GM18909 (cell line): ENCODE measurements around the gene DISC1.

Experiments used
- ATAC-seq: cut with Tn5 transposase; IDR thresholded peaks from one replicate; pipeline ENCODE4 v1.9.1; 2021; ENCODE audit warnings: mild to moderate bottlenecking; ENCODE audit not compliant: unreplicated experiment, poor library complexity

The DISC1 gene

DNA sequence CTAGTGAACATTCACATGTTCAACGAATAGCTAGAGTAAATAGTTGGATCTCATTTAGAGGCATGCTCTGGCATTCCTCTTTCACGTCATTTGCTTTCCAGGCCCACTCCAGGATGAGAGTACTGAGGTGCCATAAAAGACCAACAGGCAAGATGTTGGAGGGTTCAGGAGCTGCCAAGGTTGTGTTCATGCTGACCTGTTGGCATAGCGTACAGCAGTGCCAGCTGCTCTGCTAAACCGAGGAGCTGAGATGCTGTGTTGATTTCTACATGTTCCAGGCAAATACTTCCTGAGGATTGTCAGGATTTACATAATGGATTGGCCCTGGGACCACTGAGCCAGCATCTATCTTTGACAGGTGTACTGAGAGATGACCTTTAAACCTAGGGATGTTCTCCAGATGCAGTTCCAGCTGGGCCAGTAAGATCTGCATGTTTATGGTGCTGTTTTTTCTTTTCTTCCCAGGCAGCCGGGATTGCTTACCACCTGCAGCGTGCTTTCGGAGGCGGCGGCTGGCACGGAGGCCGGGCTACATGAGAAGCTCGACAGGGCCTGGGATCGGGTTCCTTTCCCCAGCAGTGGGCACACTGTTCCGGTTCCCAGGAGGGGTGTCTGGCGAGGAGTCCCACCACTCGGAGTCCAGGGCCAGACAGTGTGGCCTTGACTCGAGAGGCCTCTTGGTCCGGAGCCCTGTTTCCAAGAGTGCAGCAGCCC is 66.9 kb downstream of the DISC1 start:
- no peak for ATAC-seq

DNA sequence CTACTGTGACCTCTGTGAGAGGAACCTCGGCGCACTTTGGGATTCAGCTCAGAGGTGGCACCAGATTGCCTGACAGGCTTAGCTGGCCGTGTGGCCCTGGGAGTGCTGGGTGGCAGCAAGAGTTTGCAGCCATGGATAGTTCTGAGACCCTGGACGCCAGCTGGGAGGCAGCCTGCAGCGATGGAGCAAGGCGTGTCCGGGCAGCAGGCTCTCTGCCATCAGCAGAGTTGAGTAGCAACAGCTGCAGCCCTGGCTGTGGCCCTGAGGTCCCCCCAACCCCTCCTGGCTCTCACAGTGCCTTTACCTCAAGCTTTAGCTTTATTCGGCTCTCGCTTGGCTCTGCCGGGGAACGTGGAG is 67.5 kb downstream of the DISC1 start:
- ATAC-seq, result no peak

DNA sequence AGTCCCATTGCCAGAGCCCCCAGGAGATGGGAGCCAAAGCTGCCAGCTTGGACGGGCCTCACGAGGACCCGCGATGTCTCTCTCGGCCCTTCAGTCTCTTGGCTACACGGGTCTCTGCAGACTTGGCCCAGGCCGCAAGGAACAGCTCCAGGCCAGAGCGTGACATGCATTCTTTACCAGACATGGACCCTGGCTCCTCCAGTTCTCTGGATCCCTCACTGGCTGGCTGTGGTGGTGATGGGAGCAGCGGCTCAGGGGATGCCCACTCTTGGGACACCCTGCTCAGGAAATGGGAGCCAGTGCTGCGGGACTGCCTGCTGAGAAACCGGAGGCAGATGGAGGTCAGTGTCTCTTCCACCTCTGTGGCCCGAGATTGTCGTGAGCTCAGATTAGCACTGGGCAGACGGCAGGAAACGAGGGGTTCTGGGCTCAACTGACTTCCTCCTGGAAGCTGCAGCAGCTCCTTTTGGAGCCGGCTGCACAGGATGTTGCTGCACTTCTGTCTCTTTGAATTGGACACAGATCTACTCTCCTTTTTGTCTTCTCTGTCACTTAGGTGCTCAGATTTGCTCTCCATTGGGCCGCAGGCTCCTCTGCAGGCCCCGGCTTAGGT is 68.0 kb downstream of the DISC1 start:
- ATAC-seq, result no peak

DNA sequence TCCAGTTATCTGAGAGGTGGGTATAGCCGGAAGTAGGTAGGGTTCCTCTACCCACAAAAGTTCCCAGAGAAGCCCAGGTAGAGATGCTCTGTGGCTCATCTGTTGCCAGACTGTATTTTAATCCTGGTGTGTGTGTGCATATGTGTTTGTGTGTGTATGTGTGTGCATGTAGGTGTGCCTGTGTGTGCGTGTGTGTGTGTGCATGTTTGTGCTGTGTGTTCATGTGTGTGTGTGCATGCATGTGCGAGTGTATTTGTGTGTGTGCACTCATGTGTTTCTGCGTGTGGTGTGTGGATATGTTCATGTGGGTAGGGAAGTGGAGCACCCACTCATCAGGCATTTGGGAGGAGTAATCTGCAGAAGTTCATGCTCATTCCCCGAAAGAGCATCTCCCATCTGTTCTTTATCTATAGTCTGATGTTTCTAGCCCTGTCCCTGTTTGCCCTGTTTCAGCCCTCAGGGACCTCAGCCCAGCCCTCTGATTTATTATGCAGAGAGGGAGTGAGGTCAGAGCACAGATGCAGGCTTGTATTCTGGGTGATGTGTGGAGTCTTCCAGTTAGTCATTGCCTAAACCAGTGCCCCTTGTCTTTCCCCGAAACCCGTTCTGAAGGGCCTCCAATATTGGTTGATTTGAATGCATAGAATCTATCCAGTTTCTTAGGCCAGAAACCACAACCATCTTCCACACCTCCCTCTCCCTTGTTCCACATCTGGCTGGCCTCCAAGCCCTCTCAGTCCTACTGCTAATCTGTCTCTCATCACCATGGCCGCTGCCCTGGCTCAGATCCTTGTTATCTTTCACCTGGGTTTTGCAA is 69.1 kb downstream of the DISC1 start:
- no peak for ATAC-seq

DNA sequence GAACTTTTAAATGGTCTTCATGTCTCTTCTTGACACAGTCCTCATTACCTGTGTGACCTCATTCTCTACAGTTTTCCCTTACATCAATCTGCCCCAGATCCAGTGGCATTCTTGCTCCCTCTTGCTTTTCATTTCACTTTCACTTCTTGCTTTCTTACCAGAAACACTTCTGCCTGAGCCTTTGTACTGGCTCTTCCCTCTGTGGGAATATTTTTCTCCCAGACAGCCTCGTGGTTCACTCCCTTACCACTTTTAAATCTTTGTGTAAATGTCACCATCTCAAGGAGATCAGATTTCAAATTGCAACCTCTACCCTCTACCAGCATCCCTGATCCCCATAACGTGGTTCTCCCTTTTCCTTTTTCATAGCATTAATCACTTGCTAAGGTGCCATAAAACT is 73.2 kb downstream of the DISC1 start:
- no peak for ATAC-seq

DNA sequence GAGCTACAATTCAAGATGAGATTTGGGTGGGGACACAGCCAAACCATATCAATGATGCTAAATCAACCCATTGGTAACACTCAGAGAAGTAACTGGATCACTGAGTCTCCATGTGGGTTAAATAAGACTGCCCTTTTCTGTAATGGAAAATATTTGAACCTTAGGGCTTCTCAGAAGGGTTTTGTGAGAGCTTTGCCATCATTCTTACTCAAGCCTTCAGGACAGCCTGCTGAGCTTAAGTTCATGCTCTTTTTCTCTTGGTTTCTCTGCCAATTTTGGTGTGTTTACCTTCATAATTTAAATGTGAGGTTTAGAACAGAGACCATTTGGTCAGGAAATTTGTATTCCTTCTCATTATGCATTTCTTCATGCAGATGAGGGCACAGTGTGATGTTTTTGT is 74.7 kb downstream of the DISC1 start:
- ATAC-seq, result no peak

DNA sequence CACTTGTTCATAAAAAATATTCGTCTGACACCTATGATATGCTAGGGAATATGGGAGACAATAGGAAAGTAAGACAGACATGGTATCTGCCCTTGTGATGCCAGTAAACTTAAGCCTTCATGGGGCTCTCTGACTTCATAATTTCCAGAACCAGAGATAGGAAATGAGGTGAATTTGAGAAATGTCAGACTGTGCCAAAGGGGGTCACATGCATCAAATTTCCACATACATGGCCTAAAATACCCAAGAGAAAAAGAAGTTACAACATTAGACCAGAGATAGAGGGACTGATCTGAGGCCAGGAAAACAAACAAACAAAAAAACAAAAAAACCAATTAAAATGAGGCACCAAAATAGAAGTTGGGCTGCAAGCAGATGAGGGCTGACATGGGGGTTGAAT is 75.7 kb downstream of the DISC1 start:
- ATAC-seq, result no peak

DNA sequence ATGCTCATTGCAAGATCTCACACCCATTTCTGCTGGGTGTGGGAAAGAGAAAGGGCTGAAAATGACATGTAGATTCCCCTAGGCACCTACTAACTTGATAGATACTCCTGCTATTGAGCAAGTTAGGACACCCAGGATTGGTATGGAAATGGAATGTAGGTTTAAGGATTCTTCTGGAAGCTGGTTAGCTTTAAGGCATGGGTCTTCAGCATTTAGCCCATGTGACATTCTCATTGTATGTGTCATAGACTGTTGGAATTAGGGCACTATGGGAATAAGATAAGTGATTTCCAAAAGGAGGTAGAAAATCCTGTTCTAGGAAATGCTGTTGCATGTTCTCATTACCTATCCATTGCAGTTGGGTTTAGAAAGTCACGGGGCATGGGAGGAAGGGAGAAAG is 76.2 kb downstream of the DISC1 start:
- no peak for ATAC-seq

DNA sequence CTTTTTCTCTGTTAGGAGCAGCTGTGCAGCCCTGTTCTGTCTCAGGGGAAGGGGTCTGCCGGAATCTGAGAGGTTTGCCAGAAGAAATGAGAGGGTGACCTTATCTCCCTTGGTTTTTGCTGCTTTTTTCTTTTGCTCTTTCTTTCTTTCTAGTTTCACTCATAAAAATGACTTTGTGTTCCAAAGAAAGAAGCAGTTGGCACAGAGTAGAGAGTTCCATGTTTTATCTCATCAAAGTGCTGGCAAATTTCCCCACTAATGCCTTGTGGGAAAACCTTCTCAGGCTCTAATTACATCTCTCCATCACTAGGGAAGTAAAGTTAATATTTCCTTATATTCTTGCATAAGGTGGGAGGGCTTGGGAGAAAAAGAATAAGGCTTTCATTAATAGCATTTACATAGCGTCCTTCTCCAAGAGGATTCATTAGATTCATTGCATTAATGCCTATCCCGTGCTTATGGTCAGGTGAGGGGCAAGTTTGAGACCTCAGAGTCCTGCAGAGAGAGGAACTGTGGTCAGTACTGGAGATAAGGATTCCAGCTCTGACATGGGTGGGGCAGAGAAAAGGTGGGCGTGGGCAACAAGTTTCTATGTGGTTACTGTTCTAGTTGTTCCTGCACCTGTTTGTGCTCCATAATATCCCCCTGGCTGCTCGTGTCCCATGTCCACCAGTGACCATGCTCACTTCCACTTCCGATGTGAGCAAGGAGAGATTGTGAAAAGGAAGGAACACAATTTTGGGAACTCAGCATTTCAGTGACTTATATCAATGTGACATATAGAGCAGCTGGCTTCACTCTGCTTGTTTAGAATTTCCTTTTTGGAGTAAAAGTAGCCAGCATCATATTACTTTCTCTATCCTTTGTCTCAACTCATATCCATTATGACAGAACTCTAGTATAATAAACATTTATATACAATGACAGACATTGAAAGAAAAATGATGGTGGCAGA is 79.5 kb downstream of the DISC1 start:
- no peak for ATAC-seq

DNA sequence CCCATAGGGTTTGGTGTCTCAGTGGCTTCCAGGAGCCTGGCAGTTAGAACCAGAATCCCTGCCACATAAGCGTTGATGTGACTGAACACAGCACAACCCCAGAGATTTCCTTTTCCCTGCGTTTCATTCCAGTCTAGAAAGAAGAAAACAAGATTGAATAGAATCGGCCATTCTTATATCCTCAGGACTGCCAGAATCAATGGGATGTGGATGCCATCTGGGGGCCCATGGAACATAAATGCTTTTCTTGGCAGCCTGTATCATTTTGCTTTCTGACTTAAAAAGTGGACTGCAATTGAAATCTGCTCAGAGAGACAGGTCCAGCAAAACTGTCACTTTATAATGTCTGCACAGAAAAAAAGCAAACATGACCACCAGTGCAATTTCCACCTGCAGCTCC is 80.3 kb downstream of the DISC1 start:
- ATAC-seq, result no peak

DNA sequence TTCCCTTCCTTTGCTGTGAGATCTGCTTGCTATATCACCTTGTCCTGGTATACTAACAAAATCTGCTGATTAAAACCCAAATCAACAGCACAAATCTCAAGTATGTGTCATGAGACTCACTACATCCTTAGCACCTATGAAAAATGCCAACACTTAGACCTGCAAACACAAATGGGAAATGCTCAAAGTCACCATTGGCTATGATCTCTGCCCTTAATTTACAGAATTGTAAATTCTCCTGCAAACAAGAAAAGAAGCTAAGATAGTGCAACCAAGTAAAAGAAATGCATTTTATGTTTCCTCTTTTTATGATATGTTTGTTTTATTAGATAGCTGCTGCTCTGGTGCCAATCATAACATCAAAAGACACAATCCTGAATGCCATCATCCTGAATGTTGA is 80.8 kb downstream of the DISC1 start:
- ATAC-seq, result no peak

DNA sequence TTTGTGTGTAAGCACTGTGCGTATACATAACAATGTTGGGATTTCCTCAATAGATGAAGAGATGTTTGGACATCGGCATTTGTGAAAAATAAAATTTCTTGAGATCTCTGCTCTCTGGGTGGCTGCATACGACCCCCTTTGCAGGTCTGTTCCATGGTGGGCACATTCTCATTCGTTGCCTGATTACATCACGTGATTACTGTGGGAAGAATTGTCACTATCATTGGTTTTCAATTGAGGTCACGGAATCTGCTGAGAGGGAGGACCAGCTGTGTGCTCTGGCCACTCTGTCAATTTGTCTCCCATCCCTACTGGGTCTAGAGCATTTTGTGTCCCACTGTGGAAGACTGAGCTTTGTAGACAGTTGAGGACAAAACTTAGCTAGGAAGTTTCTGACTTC is 81.8 kb downstream of the DISC1 start:
- ATAC-seq, result no peak

DNA sequence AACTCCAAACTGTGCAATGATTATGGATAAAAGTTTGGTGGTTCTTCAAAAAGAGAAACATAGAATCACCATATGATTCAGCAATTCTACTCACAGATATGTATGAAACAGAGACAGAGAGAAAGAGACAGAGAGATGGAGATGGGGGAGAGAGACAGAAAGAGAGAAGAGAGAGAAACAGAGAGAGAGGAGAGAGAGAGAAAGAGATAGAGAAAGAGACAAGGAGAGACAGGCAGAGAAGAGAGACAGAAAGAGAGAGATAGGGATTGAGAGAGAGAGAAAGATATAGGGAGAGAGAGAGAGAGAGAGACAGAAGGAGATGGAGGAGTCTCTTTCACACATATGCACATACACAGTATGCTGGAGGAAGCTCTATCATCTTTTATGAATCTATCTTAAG is 87.8 kb downstream of the DISC1 start:
- no peak for ATAC-seq

DNA sequence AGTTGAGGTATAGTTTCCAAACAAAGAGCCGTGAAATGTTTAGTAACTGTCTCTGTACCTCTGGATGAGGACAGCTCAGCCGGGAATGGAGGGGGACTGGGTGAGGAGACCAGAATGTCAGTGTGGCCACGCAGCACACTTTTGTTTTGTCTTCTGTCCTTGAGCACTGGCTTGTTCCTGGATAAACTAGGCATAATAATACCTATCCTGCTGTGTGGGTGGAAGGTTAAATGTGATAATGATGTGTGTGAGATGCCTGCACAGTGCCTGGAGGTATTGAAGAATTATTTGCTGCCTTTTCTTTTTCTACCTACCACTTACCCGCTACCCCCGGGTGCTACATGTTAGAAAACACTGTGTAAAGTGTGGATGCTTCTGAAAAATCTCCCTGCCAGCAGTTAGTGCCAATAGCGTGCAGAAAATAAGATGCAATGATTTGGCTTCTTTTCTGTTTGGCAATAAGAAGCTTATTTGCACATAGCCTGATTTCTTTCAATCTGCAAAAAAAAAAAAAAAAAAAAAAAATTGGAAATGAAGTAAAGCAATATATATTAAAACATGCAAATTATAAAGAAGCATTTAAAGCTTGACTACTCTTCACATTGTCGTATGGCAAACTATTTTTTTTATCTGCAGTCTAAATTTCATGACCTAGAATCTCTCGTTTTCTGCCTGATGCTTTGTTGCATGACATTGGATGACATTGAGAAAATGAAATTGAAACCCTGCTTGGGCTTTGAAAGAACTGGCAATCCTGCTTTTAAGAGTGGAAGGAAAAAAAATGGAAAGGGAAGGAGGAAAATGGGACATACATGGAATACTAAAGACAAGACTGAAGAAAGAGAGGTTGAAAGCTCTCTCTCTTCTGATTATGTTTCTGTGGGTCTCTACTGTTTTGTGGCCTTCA is 89.5 kb downstream of the DISC1 start:
- ATAC-seq, result no peak

DNA sequence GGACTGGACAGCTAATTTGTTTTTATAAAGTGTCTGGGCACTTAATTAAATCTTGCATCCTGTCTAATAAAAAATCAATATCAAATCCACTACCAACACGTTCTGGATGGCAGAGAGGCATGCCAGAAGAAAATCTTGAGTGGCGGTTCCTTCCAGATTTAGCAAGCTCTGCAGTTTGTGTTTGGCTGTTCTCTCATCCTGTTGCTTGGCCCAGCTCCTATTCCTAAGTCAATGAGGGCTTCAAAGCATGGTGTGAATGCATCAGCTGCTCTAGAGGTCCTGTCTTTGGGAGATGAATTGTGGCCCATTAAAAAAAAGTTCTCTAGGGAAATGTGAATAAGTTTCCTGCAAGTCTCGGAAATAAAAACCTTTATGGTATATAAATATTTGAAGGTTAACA is 90.3 kb downstream of the DISC1 start:
- ATAC-seq, result no peak

DNA sequence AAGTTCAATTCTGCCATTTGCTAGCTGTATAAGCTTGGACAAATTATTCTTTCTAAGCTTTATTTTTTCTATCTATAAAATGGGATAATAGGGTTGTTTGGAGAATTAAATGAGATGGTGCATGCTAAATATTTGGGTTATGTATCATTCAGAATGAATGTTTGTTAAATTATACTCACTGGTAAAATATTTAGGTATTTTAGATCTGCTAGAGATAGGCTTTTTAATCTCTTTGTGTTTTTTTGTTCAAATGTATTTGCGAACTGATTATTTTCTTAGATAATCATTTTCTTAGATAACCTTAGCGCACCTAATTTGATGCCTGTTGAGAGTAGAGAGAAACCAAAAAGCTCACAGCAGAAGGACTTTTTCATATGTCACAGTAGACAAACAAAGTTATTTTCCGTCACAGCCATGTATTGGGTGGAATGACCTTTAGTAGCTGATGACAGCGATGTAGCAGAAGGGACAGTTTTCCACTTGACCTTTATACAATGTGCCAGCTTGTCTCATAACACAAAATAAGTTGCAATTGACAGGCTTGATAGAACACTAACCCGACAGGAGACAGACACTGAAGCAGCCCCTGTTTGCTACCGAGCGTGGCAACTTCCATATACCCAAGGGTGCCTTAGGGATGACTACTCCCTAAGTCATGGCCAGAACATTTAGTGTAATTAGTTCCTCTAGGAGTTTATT is 93.0 kb downstream of the DISC1 start:
- no peak for ATAC-seq

DNA sequence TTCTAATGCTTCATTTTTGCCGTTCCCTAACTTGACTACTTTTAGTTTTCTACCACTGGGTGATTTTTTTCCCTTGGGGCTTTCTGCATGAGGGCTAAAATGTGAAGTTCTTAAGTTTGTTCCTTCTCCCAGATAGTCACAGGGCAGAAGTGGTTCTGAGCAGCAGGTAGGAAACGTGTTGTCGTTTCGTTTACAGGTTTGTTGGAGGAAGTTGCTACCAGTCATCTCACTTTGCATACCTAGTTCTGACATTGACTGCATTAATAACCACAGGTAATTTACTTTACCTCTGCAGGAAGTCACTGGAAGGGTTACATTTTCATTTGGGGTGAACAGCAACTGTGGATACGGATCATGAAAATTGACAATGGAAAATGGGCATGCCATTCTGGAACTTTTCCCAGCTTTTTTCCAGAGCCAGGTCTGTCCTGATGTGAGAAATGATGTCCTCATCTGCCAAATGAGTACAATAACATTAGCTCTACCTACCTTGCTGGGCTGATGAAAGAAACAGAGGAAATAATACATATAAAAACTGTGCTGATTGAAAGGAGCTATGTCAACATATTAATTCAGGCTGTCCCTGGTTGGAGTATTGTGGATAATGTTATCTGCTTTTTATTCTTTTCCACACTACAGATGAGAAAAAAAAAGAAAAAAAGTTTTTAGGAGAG is 94.2 kb downstream of the DISC1 start:
- no peak for ATAC-seq

DNA sequence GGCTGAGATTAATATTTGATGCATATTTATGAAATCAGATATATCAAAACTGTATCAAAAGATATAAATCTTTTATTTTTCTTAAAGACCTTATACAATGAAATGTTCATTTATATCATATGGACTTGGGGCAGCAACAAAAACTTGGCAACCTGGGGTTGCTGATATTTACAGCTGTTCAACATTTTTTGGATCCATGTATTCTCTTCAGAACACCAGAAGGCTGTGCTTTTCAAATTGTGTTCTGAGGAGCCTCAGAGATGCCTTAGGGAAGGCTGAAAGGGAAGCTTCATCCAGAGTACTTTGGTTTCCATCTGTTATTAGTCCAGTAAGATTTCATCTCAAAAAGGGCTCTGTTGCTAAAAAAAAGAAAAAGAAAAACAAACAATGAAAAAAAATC is 94.8 kb downstream of the DISC1 start:
- no peak for ATAC-seq
